ENCODE data around the gene LCE2B. TPM values are rescaled to one million over a fixed set of nuclear protein-coding genes. Genes with fewer than 3 reads are reported as not detected.

LCE2B gene
- total RNA-seq, 1 donor from 2014 or later, result not detected

GRCh38 chr1:152725261-152725660, 39.3 kb downstream of the LCE2B start:
- Histone ChIP-seq H3K4me1 (no peaks in the 10 kb centered on the region), H3K9ac (no peak overlapping the region), H3K4me3 (no peak overlapping the region), H3K36me3 (no peaks in the 10 kb centered on the region), H3K27ac (no peak overlapping the region), H3F3A (ENCODE audit: low read depth) (no peaks in the 10 kb centered on the region), H3K4me2 (no peak overlapping the region), H2AFZ (replicated peaks) (no peak overlapping the region), H3K27me3 (no peaks in the 10 kb centered on the region), H3K79me2 (ENCODE audit: low read depth) (no peaks in the 10 kb centered on the region), H3K9me3 (ENCODE audit: low read depth) (peaks cover 33% of the 10 kb centered on the region), H4K20me1 (ENCODE audit: low read depth) (no peaks in the 10 kb centered on the region)
- no peak overlapping the region for H3K4me3 Mint-ChIP-seq
- DNase-seq (ENCODE audit: low spot score), result no peak
- H3K9me3 Mint-ChIP-seq, result peaks cover 28% of the 10 kb centered on the region
- TF ChIP-seq EZH2phosphoT487 (IDR thresholded peaks at IDR 0.05) (no peak), EZH2 (IDR thresholded peaks at IDR 0.05) (no peak), CTCF (IDR thresholded peaks at IDR 0.05) (no peak)
- H3K27me3 Mint-ChIP-seq (ENCODE audit: insufficient read depth, low read depth), result peaks cover 2% of the 10 kb centered on the region
- no peaks in the 10 kb centered on the region for H3K4me1 Mint-ChIP-seq
- no peaks in the 10 kb centered on the region for H3K36me3 Mint-ChIP-seq
- H3K27ac Mint-ChIP-seq, result no peak overlapping the region

- Mint-ChIP-seq H3K36me3 (no peaks in the 10 kb centered on the region), H3K4me3 (no peak overlapping the region), H3K4me1 (no peaks in the 10 kb centered on the region), H3K27ac (no peak overlapping the region), H3K27me3 (ENCODE audit: insufficient read depth, low read depth) (peaks cover 2% of the 10 kb centered on the region), H3K9me3 (peaks cover 26% of the 10 kb centered on the region)
- TF ChIP-seq CTCF (IDR thresholded peaks at IDR 0.05) (no peak), EZH2phosphoT487 (IDR thresholded peaks at IDR 0.05) (no peak), EZH2 (IDR thresholded peaks at IDR 0.05) (no peak)
- Histone ChIP-seq H4K20me1 (ENCODE audit: low read depth) (no peaks in the 10 kb centered on the region), H3K9me3 (ENCODE audit: low read depth) (peaks cover 20% of the 10 kb centered on the region), H3K27me3 (no peaks in the 10 kb centered on the region), H3F3A (ENCODE audit: low read depth) (no peaks in the 10 kb centered on the region), H3K9ac (no peak overlapping the region), H2AFZ (replicated peaks) (no peak overlapping the region), H3K79me2 (ENCODE audit: low read depth) (no peaks in the 10 kb centered on the region), H3K36me3 (no peaks in the 10 kb centered on the region), H3K27ac (no peak overlapping the region), H3K4me2 (no peak overlapping the region), H3K4me3 (no peak overlapping the region), H3K4me1 (no peaks in the 10 kb centered on the region)
- DNase-seq (ENCODE audit: low spot score), result no peak
Observed at GRCh38 chr1:152728986-152729385, 43.1 kb downstream of the LCE2B start.

GRCh38 chr1:152735648-152736047, 49.7 kb downstream of the LCE2B start:
- no peak for DNase-seq (ENCODE audit: low spot score)

More at GRCh38 chr1:152735648-152736047, 49.7 kb downstream of the LCE2B start:
- Mint-ChIP-seq H3K27ac (no peak overlapping the region), H3K36me3 (no peaks in the 10 kb centered on the region), H3K4me3 (no peak overlapping the region), H3K4me1 (no peaks in the 10 kb centered on the region), H3K9me3 (peaks cover 22% of the 10 kb centered on the region), H3K27me3 (ENCODE audit: insufficient read depth, low read depth) (peaks cover 7% of the 10 kb centered on the region)
- no peaks in the 10 kb centered on the region for H3F3A ChIP-seq (ENCODE audit: low read depth)
- H3K4me3 ChIP-seq, result no peak overlapping the region
- H2AFZ ChIP-seq (replicated peaks), result no peak overlapping the region
- no peaks in the 10 kb centered on the region for H3K36me3 ChIP-seq
- no peaks in the 10 kb centered on the region for H3K79me2 ChIP-seq (ENCODE audit: low read depth)
- no peak overlapping the region for H3K4me2 ChIP-seq
- H3K27me3 ChIP-seq, result no peaks in the 10 kb centered on the region
- H3K4me1 ChIP-seq, result no peaks in the 10 kb centered on the region
- no peak overlapping the region for H3K27ac ChIP-seq
- no peaks in the 10 kb centered on the region for H4K20me1 ChIP-seq (ENCODE audit: low read depth)
- TF ChIP-seq CTCF (IDR thresholded peaks at IDR 0.05) (no peak), EZH2 (IDR thresholded peaks at IDR 0.05) (no peak), EZH2phosphoT487 (IDR thresholded peaks at IDR 0.05) (no peak)
- no peak overlapping the region for H3K9ac ChIP-seq
- peaks cover 19% of the 10 kb centered on the region for H3K9me3 ChIP-seq (ENCODE audit: low read depth)

Other genes with a start within 250 kb of the LCE2B start
- gene LCE5A, start 175.3 kb upstream of the LCE2B start, total RNA-seq (ENCODE audit: low replicate concordance), result not detected in 2 replicates
- not detected in 2 replicates for gene CRCT1, start 171.6 kb upstream of the LCE2B start, total RNA-seq (ENCODE audit: low replicate concordance)
- not detected in 2 replicates for gene LCE3E, start 119.3 kb upstream of the LCE2B start, total RNA-seq (ENCODE audit: low replicate concordance)
- gene LCE3D, start 105.6 kb upstream of the LCE2B start, total RNA-seq (ENCODE audit: low replicate concordance), result not detected in 2 replicates
- gene LCE3C, start 85.9 kb upstream of the LCE2B start, total RNA-seq (ENCODE audit: low replicate concordance), result not detected in 2 replicates
- not detected in 2 replicates for gene LCE3B, start 72.3 kb upstream of the LCE2B start, total RNA-seq (ENCODE audit: low replicate concordance)
- gene LCE3A, start 63.0 kb upstream of the LCE2B start, total RNA-seq (ENCODE audit: low replicate concordance), result not detected in 2 replicates
- gene LCE2D, start 22.7 kb upstream of the LCE2B start, total RNA-seq (ENCODE audit: low replicate concordance), result not detected in 2 replicates
- not detected in 2 replicates for gene LCE2C, start 10.8 kb upstream of the LCE2B start, total RNA-seq (ENCODE audit: low replicate concordance)
- gene LCE2A, start 12.2 kb downstream of the LCE2B start, total RNA-seq (ENCODE audit: low replicate concordance), result not detected in 2 replicates
- gene LCE4A, start 22.0 kb downstream of the LCE2B start, total RNA-seq (ENCODE audit: low replicate concordance), result not detected in 2 replicates
- not detected in 2 replicates for gene KPRP, start 71.9 kb downstream of the LCE2B start, total RNA-seq (ENCODE audit: low replicate concordance)
- gene LCE1F, start 89.0 kb downstream of the LCE2B start, total RNA-seq (ENCODE audit: low replicate concordance), result not detected in 2 replicates
- gene LCE1E, start 100.1 kb downstream of the LCE2B start, total RNA-seq (ENCODE audit: low replicate concordance), result not detected in 2 replicates
- gene LCE1D, start 110.6 kb downstream of the LCE2B start, total RNA-seq (ENCODE audit: low replicate concordance), result not detected in 2 replicates
- not detected in 2 replicates for gene LCE1C, start 120.5 kb downstream of the LCE2B start, total RNA-seq (ENCODE audit: low replicate concordance)
- not detected in 2 replicates for gene LCE1B, start 125.8 kb downstream of the LCE2B start, total RNA-seq (ENCODE audit: low replicate concordance)
- not detected in 2 replicates for gene LCE1A, start 141.3 kb downstream of the LCE2B start, total RNA-seq (ENCODE audit: low replicate concordance)
- gene LCE6A, start 156.7 kb downstream of the LCE2B start, total RNA-seq (ENCODE audit: low replicate concordance), result not detected in 2 replicates
- gene LCE7A, start 173.9 kb downstream of the LCE2B start, total RNA-seq (ENCODE audit: low replicate concordance), result not detected in 2 replicates
- gene SMCP, start 192.2 kb downstream of the LCE2B start, total RNA-seq (ENCODE audit: low replicate concordance), result not detected in 2 replicates
- not detected in 2 replicates for gene IVL, start 222.4 kb downstream of the LCE2B start, total RNA-seq (ENCODE audit: low replicate concordance)